PC-3 (cell line): ENCODE measurements around the gene RBM10. TPM values are rescaled to one million over a fixed set of nuclear protein-coding genes. Genes with fewer than 3 reads are reported as not detected.

Experiments used
- ATAC-seq: fragments of 200-7000 bp; cut with Tn5 transposase; 2 replicates; pipeline ENCODE4 v1.9.1; 2020; ENCODE audit warnings: mild to moderate bottlenecking, moderate library complexity
- BruUV-seq: library from RNA; stranded (reverse); fragments of 400-500 nt; replicated peaks from 2 replicates; lab custom pipeline; 2021; lab: Mats Ljungman, UMichigan
- CTCF ChIA-PET: fragments of 300-600 bp; sonication (Branson Sonifier 250); formaldehyde crosslinking; loops from one replicate; lab custom pipeline; 2022; ENCODE audit warnings: antibody characterized with exemption; lab: Charles Lee
- POLR2A ChIA-PET: fragments of 300-600 bp; sonication (Branson Sonifier 250); formaldehyde crosslinking; loops from one replicate; lab custom pipeline; 2022; ENCODE audit warnings: antibody characterized with exemption; ENCODE audit not compliant: unreplicated experiment; lab: Charles Lee
- DNase-seq: peaks from one replicate; pipeline ENCODE4 v3.0.0-alpha.2; 2015
- H2AFZ ChIP-seq: fragments of 300-600 bp; sonication (generic); 2 replicates; pipeline ENCODE4 v1.6.0; 2016; ENCODE audit warnings: antibody characterized with exemption, low read length
- H3F3A ChIP-seq: fragments of 300-600 bp; sonication (generic); one replicate; pipeline ENCODE4 v1.6.0; 2017; ENCODE audit warnings: antibody characterized with exemption, low read length, control low read depth, mild to moderate bottlenecking; ENCODE audit not compliant: unreplicated experiment
- H3K27ac ChIP-seq: fragments of 300-600 bp; sonication (generic); 2 replicates; pipeline ENCODE4 v1.5.1; 2016; ENCODE audit warnings: mild to moderate bottlenecking, low read length
- H3K27me3 ChIP-seq: fragments of 300-600 bp; sonication (generic); 2 replicates; pipeline ENCODE4 v1.6.1; 2016; ENCODE audit warnings: low read length, mixed read lengths
- H3K36me3 ChIP-seq: fragments of 300-600 bp; sonication (generic); 2 replicates; pipeline ENCODE4 v1.6.1; 2016; ENCODE audit warnings: low read depth, mixed run types, low read length, mixed read lengths
- H3K4me1 ChIP-seq: fragments of 300-600 bp; sonication (generic); 2 replicates; pipeline ENCODE4 v1.5.1; 2016; ENCODE audit warnings: low read length; ENCODE audit not compliant: insufficient read depth
- H3K4me2 ChIP-seq: fragments of 300-600 bp; sonication (generic); 2 replicates; pipeline ENCODE4 v1.6.0; 2016; ENCODE audit warnings: low read length
- H3K4me3 ChIP-seq: fragments of 300-600 bp; sonication (generic); 2 replicates; pipeline ENCODE4 v1.5.1; 2016; ENCODE audit warnings: mild to moderate bottlenecking, low read length, mixed read lengths
- H3K79me2 ChIP-seq: fragments of 300-600 bp; sonication (generic); 2 replicates; pipeline ENCODE4 v1.6.1; 2017; ENCODE audit warnings: low read length, mixed read lengths
- H3K9ac ChIP-seq: fragments of 300-600 bp; sonication (generic); 2 replicates; pipeline ENCODE4 v1.6.0; 2016; ENCODE audit warnings: mild to moderate bottlenecking, low read length
- H3K9me2 ChIP-seq: fragments of 300-600 bp; sonication (generic); replicated peaks from 2 replicates; pipeline ENCODE4 v1.6.1; 2016; ENCODE audit warnings: mixed run types, low read length, mixed read lengths
- H3K9me3 ChIP-seq: fragments of 300-600 bp; sonication (generic); 2 replicates; pipeline ENCODE4 v1.6.1; 2016; ENCODE audit warnings: low read length, mixed read lengths
- H4K20me1 ChIP-seq: fragments of 300-600 bp; sonication (generic); 2 replicates; pipeline ENCODE4 v1.6.1; 2016; ENCODE audit warnings: low read length, mixed read lengths
- CTCF ChIP-seq: fragments of 300-600 bp; sonication (generic); conservative IDR thresholded peaks from 2 replicates; pipeline ENCODE4 v1.5.1; 2017; ENCODE audit warnings: antibody characterized with exemption, low read depth, mild to moderate bottlenecking, low read length
- EZH2 ChIP-seq: fragments of 300-600 bp; sonication (generic); IDR thresholded peaks from one replicate; pipeline ENCODE4 v1.6.1; 2017; ENCODE audit warnings: antibody characterized with exemption, mild to moderate bottlenecking, low read length; ENCODE audit not compliant: unreplicated experiment
- EZH2phosphoT487 ChIP-seq: fragments of 300-600 bp; sonication (generic); IDR thresholded peaks from 2 replicates; pipeline ENCODE4 v1.6.1; 2018; ENCODE audit warnings: mild to moderate bottlenecking, antibody characterized with exemption, low read length, borderline replicate concordance
- intact Hi-C: fragments of 100-400 bp; cut with micrococcal nuclease; formaldehyde crosslinking; loops from 2 replicates; pipeline ENCODE4 v1.9.0; 2023
- total RNA-seq: library from RNA; depleted of rRNA; stranded (reverse); fragments of >200 nt; gene quantifications from 2 replicates; pipeline ENCODE4 v1.2.3, GENCODE V29; 2014

The RBM10 gene
- total RNA-seq, 1 experiment from 2014 or later = 71.5 TPM

GRCh38 chrX:47179221-47179927 lies 34.4 kb downstream of the RBM10 start:
- Histone ChIP-seq H3K9me2 (no peaks in the 10 kb centered on the region), H3K4me3 (no peak overlapping the region), H3K27ac (no peak overlapping the region), H3K9ac (no peak overlapping the region), H2AFZ (no peak overlapping the region), H3K9me3 (no peaks in the 10 kb centered on the region), H3K4me2 (no peak overlapping the region), H4K20me1 (no peaks in the 10 kb centered on the region), H3K4me1 (peaks cover 4% of the 10 kb centered on the region; the same call in 1 of the 2 replicates), H3K79me2 (no peaks in the 10 kb centered on the region), H3K36me3 (peaks cover 19% of the 10 kb centered on the region; the same call in 1 of the 2 replicates), H3K27me3 (no peaks in the 10 kb centered on the region), H3F3A (no peaks in the 10 kb centered on the region)
- POLR2A ChIA-PET = no interaction called here
- ATAC-seq (peak; percentile 80), DNase-seq (peak; percentile 55)
- TF ChIP-seq EZH2 (no peak), EZH2phosphoT487 (no peak)
- intact Hi-C loops = no loop called here
- CTCF ChIA-PET = no interaction called here
- no TSS peak for BruUV-seq

- Histone ChIP-seq H3K4me1 (peaks cover 4% of the 10 kb centered on the region; the same call in 1 of the 2 replicates), H3K4me2 (no peak overlapping the region), H3K27me3 (no peaks in the 10 kb centered on the region), H3K9me2 (no peaks in the 10 kb centered on the region), H3F3A (no peaks in the 10 kb centered on the region), H3K36me3 (peaks cover 19% of the 10 kb centered on the region; the same call in 1 of the 2 replicates), H4K20me1 (no peaks in the 10 kb centered on the region), H3K79me2 (no peaks in the 10 kb centered on the region), H3K4me3 (no peak overlapping the region), H2AFZ (no peak overlapping the region), H3K9ac (no peak overlapping the region), H3K9me3 (no peaks in the 10 kb centered on the region), H3K27ac (no peak overlapping the region)
- ATAC-seq (no peak), DNase-seq (no peak)
- intact Hi-C loops = no loop called here
- TF ChIP-seq EZH2 (no peak), EZH2phosphoT487 (no peak), CTCF (no peak)
- CTCF ChIA-PET = no interaction called here
- no TSS peak for BruUV-seq
- POLR2A ChIA-PET = no interaction called here
These were observed 34.9 kb downstream of the RBM10 start for GRCh38 chrX:47179928-47180255.

- no peak for DNase-seq
- Histone ChIP-seq H3K9me3 (no peaks in the 10 kb centered on the region), H3K27me3 (no peaks in the 10 kb centered on the region), H3K4me2 (no peak overlapping the region), H4K20me1 (no peaks in the 10 kb centered on the region), H3K4me3 (no peak overlapping the region), H3F3A (no peaks in the 10 kb centered on the region), H3K9me2 (no peaks in the 10 kb centered on the region), H2AFZ (no peak overlapping the region), H3K9ac (no peak overlapping the region), H3K79me2 (no peaks in the 10 kb centered on the region), H3K4me1 (peaks cover 4% of the 10 kb centered on the region; the same call in 1 of the 2 replicates), H3K27ac (no peak overlapping the region), H3K36me3 (peaks cover 19% of the 10 kb centered on the region; the same call in 1 of the 2 replicates)
- TF ChIP-seq CTCF (no peak), EZH2phosphoT487 (no peak), EZH2 (no peak)
- ChIA-PET POLR2A (no interaction called here), CTCF (no interaction called here)
- ATAC-seq = no peak
- intact Hi-C loops = no loop called here
- BruUV-seq = no TSS peak
These were observed 35.3 kb downstream of the RBM10 start for GRCh38 chrX:47180346-47180745.
